Bronchial epithelial cell (primary cell): ENCODE data around the gene GUCY1A2. TPM values are rescaled to one million over a fixed set of nuclear protein-coding genes. Genes with fewer than 3 reads are reported as not detected.

Source experiments
- DNase-seq: peaks from one replicate; pipeline ENCODE4 v3.0.0-alpha.2; 2010; ENCODE audit warnings: low read depth
- FAIRE-seq: peaks from 2 replicates; lab custom pipeline; 2011; peaks lifted over from hg19 to GRCh38; lab: Jason Lieb, UNC
- H3K27me3 ChIP-seq: 2 replicates; pipeline ENCODE4 v1.5.1; 2011; ENCODE audit warnings: low read length; ENCODE audit not compliant: control insufficient read depth, insufficient read depth
- H3K36me3 ChIP-seq: 2 replicates; pipeline ENCODE4 v1.5.1; 2011; ENCODE audit warnings: low read length; ENCODE audit not compliant: control insufficient read depth, insufficient read depth
- H3K4me3 ChIP-seq: 2 replicates; pipeline ENCODE4 v1.5.1; 2011; ENCODE audit warnings: mild to moderate bottlenecking, low read depth, low read length, control low read depth
- CTCF ChIP-seq: IDR thresholded peaks from 2 replicates; pipeline ENCODE4 v1.5.1; 2011; ENCODE audit warnings: mild to moderate bottlenecking, moderate library complexity, low read length, control low read depth, inconsistent platforms; ENCODE audit not compliant: insufficient read depth, severe bottlenecking
- total RNA-seq: library from RNA; depleted of rRNA; stranded (reverse); fragments of >200 nt; gene quantifications from 2 replicates; pipeline ENCODE4 v1.2.1, GENCODE V29; 2014

The GUCY1A2 gene
- total RNA-seq, 1 donor from 2014 or later = not detected

GRCh38 chr11:106761745-106762144 lies 256.5 kb downstream of the GUCY1A2 start:
- no peak overlapping the region for H3K4me3 ChIP-seq
- no peak for TF ChIP-seq CTCF

GRCh38 chr11:106761240-106761639 lies 257.0 kb downstream of the GUCY1A2 start:
- Histone ChIP-seq H3K4me3 (no peak overlapping the region), H3K36me3 (no peaks in the 10 kb centered on the region), H3K27me3 (no peaks in the 10 kb centered on the region)
- DNase-seq (no peak), FAIRE-seq (no peak)
- TF ChIP-seq CTCF = no peak

More at GRCh38 chr11:106761745-106762144, 256.5 kb downstream of the GUCY1A2 start:
- Histone ChIP-seq H3K27me3 (no peaks in the 10 kb centered on the region), H3K36me3 (no peaks in the 10 kb centered on the region)
- no peak for DNase-seq
- no peak for FAIRE-seq

GRCh38 chr11:106748059-106748458 lies 270.2 kb downstream of the GUCY1A2 start:
- Histone ChIP-seq H3K36me3 (no peaks in the 10 kb centered on the region), H3K27me3 (no peaks in the 10 kb centered on the region), H3K4me3 (no peak overlapping the region)
- DNase-seq = no peak
- FAIRE-seq = no peak
- no peak for TF ChIP-seq CTCF

- Histone ChIP-seq H3K4me3 (no peak overlapping the region), H3K36me3 (no peaks in the 10 kb centered on the region), H3K27me3 (no peaks in the 10 kb centered on the region)
- TF ChIP-seq CTCF = no peak
- DNase-seq = no peak
- FAIRE-seq = no peak
Measured at GRCh38 chr11:106745941-106746340, 272.3 kb downstream of the GUCY1A2 start.

- DNase-seq (no peak), FAIRE-seq (no peak)
- TF ChIP-seq CTCF = no peak
- no peak overlapping the region for H3K4me3 ChIP-seq
- no peaks in the 10 kb centered on the region for H3K36me3 ChIP-seq
- no peaks in the 10 kb centered on the region for H3K27me3 ChIP-seq
Measured at GRCh38 chr11:106733635-106734034, 284.6 kb downstream of the GUCY1A2 start.

GRCh38 chr11:106728859-106729258 lies 289.4 kb downstream of the GUCY1A2 start:
- TF ChIP-seq CTCF = no peak
- Histone ChIP-seq H3K36me3 (no peaks in the 10 kb centered on the region), H3K4me3 (no peak overlapping the region), H3K27me3 (no peaks in the 10 kb centered on the region)
- DNase-seq = no peak
- no peak for FAIRE-seq
